GM12801 (cell line): ENCODE measurements around the gene ADORA2B.

ENCODE experiments used
- TF ChIP-seq, protein P1 (sequence below): IDR thresholded peaks from one replicate; pipeline ENCODE4 v1.5.1; 2011; ENCODE audit warnings: control low read depth; ENCODE audit not compliant: insufficient read length; ENCODE audit errors: extremely low read depth

Gene ADORA2B

DNA sequence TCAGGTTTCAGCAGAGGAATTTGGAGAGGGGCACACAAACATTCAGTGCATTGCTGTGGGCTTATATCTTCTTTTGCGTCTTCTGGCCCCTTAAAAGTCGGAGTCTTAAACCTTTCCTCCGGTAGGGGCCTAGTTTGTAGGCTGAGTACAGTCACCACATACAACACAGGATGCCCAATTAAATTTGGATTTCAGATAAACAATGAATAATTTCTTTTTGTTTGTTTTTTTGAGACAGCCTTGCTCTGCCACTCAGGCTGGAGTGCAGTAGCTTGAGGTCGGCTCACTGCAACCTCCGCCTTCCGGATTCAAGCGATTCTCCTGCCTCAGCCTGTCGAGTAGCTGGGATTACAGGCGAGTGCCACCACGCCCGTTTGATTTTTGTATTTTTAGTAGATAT, 26.7 kb upstream of the ADORA2B start:
- TF ChIP-seq, protein P1, sequence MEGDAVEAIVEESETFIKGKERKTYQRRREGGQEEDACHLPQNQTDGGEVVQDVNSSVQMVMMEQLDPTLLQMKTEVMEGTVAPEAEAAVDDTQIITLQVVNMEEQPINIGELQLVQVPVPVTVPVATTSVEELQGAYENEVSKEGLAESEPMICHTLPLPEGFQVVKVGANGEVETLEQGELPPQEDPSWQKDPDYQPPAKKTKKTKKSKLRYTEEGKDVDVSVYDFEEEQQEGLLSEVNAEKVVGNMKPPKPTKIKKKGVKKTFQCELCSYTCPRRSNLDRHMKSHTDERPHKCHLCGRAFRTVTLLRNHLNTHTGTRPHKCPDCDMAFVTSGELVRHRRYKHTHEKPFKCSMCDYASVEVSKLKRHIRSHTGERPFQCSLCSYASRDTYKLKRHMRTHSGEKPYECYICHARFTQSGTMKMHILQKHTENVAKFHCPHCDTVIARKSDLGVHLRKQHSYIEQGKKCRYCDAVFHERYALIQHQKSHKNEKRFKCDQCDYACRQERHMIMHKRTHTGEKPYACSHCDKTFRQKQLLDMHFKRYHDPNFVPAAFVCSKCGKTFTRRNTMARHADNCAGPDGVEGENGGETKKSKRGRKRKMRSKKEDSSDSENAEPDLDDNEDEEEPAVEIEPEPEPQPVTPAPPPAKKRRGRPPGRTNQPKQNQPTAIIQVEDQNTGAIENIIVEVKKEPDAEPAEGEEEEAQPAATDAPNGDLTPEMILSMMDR: no peak

DNA sequence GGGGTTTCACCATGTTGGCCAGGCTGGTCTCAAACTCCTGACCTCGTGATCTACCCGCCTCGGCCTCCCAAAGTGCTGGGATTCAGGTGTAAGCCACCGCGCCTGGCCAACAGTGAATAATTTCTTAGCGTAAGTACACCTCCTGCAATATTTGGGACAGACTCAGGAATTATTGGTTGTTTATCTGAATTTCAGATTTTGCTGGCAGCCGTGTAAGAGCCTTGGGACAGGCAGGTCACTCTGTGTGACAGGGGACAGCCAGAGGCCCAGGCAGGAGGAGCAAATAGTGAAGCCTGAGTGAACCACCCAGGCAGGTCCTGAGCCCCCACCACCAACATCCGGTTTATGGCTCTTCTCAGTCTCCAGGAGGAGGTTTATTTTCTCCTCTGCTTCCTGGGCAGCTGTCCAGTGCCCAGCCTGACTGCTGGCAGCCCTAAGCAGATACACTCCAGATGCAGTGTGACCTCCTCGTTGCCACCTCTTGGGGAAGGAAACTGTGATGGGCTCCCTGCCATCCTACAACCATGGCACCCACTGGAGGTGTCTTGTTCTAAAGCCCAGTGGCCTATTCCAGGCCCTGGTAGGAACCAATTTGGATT, 26.2 kb upstream of the ADORA2B start:
- TF ChIP-seq, protein P1: no peak

DNA sequence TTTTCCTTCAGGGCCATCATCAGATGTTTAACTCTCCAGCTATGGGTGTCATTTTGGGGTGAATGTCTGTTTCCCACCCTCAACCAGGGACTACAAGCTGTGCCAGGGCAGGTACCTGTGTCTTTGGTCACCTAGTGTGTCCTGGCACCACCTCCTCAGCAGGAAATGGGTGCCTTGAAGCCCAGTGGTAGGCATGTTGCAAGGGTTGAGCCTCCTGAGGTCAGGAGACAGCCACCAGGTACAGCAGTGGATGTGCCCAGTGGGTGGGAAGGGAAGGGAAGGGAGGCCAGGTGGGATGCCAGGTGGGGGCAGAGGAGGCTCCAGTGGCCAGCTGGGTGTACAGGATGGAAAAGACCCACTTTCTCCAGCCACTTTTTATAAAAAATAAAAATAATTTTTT, 25.5 kb upstream of the ADORA2B start:
- TF ChIP-seq, protein P1: no peak

DNA sequence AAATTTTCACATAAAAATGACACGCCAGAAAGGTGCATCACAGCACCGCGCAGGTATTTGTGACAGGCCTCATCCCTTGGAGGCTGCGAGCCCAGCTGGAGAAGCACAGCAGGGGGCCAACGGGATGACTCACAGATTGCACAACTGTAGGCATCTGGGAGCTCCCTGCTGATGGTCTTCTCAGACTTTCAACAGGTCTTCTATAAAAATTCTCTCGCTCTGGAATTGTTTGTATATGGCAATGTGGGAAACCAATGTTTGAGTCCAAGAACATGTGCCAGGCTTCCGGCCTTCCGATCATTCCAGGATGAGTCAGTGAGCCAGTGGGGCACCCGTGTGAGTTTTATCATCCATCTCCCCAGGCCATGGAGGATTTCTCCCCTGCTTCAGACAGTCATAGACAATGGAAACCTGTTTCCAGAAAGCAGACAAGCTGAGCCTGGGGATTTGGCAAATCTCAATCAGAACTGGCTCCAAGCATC, 24.1 kb upstream of the ADORA2B start:
- TF ChIP-seq, protein P1: no peak

DNA sequence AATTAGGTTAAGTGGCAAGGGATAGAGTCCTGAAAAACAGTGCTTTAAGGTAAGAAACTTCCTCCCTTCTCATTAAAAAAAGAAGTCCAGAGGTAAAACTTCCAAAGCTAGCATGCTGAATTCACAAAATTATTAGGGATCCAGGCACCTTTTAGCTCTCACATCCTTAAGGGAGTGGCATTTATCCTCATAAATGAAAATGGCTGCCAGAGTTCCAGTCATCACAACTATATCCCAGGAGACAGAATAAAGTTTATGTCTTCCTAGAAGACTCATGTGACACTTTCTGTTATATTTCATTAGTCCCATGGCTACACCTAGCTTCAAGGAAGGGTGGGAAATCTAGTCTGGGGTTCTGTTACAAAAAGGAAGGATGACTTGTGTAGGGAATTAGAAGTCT, 23.3 kb upstream of the ADORA2B start:
- TF ChIP-seq, protein P1: no peak

DNA sequence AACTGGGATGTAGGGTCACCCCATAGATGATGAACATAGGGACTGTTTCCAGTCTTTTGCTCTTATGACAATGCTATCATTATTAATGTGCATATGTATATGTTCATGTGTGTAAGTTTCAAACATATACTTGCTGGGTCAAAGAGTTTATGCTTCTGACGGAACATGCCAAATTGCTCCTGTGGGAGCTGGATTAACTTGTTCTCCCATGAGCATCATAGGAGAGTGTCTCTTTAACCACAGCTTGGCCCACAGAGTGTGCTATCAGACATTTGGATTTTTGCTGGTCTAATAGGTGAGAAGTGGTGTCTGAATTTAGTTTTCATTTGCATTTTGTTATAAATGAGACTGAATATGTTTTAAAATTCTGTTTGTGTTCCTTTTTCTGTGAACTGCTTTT, 22.3 kb upstream of the ADORA2B start:
- TF ChIP-seq, protein P1: no peak

DNA sequence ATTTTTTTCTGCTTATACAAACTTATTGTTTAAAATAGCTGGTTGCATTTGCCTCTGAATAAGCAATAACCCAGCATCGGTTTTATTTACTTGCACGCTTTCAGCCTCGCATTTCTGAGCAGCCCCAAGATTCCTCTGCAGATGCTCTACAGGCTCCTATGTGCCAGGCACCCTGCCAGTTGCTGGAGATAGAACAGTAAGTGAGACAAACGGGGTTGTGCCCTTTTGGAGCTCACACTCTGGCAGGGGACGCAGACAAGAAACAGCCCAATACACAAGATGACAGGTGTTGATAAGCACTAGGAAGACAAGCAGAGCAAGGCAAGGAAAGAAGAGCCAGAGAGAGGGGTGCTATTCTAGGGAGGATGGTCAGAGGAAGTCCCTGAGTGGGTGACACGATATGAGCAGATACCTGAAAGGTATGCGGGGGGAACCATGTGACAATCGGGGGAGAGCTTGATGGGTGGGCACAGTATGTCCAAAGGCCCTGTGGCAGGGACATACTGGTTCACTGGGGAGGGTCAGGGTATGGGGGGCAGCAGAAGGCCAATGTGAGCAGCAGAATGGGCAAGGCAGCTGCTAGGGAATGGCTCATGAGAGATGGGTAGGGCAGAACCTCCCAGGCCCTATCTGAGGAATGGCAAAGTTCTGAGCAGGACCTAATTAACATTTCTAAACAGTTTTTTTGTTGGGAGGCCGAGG, 18.7 kb upstream of the ADORA2B start:
- TF ChIP-seq, protein P1: no peak
